PC-3 (cell line): ENCODE results near the gene TRIB2.

Source experiments
- EZH2phosphoT487 ChIP-seq: fragments of 300-600 bp; sonication (generic); IDR thresholded peaks from 2 replicates; pipeline ENCODE4 v1.6.1; 2018; ENCODE audit warnings: mild to moderate bottlenecking, antibody characterized with exemption, low read length, borderline replicate concordance
- TF ChIP-seq, protein P1 (sequence below): fragments of 300-600 bp; sonication (generic); conservative IDR thresholded peaks from 2 replicates; pipeline ENCODE4 v1.5.1; 2017; ENCODE audit warnings: antibody characterized with exemption, low read depth, mild to moderate bottlenecking, low read length

DNA sequence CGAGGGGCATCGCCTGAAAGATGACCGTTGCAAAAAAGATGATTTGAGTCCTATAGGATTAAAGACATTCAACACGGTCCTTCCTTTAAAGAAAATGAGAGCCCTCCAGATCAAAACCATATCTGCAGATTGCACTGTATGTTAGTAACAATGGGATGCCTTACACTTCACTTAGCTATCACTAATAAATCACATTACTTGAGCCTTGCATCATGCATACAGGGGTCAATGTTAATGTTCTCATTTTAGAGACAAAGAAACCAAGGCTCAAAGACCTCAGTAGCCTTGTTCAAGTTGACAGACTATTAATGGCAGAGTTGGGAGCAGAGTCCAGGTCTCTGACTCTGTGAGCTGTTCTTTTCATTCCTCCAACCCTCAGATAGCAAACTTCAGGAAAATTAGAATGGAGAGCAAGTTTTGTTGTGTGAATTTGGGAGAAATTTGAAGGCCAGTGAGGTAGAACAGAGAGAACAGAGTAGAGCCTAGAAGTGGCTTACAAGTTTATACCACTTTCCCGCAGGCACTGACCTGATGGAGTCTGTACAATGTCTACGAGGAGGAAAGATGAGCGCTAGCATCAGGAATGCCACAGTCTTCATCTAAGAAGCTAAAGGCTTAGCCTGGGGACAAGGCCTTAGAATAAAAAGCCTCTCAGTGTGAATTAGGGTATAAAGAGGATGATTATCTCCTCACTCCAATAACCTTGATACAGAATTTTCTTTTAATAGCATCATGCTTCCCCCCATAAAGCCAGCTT, 48.3 kb downstream of the TRIB2 start:
- TF ChIP-seq, protein P1, sequence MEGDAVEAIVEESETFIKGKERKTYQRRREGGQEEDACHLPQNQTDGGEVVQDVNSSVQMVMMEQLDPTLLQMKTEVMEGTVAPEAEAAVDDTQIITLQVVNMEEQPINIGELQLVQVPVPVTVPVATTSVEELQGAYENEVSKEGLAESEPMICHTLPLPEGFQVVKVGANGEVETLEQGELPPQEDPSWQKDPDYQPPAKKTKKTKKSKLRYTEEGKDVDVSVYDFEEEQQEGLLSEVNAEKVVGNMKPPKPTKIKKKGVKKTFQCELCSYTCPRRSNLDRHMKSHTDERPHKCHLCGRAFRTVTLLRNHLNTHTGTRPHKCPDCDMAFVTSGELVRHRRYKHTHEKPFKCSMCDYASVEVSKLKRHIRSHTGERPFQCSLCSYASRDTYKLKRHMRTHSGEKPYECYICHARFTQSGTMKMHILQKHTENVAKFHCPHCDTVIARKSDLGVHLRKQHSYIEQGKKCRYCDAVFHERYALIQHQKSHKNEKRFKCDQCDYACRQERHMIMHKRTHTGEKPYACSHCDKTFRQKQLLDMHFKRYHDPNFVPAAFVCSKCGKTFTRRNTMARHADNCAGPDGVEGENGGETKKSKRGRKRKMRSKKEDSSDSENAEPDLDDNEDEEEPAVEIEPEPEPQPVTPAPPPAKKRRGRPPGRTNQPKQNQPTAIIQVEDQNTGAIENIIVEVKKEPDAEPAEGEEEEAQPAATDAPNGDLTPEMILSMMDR, result no peak
- TF ChIP-seq EZH2phosphoT487, result no peak
